Neural progenitor cell (in vitro differentiated cells): Measurements from ENCODE around the gene IL4I1. TPM values are rescaled to one million over a fixed set of nuclear protein-coding genes. Genes with fewer than 3 reads are reported as not detected.

Experiments
- DNase-seq: peaks from one replicate; pipeline ENCODE4 v3.0.0-alpha.2; 2016; ENCODE audit warnings: low spot score
- H2AFZ ChIP-seq: fragments of 200-600 bp; sonication (generic); replicated peaks from 2 replicates; pipeline ENCODE4 v1.6.1; 2016; ENCODE audit warnings: antibody characterized with exemption
- H3F3A ChIP-seq: fragments of 200-600 bp; sonication (generic); 2 replicates; pipeline ENCODE4 v1.6.1; 2016; ENCODE audit warnings: antibody characterized with exemption, low read depth
- H3K27ac ChIP-seq: fragments of 200-600 bp; sonication (generic); 2 replicates; pipeline ENCODE4 v1.5.1; 2016; ENCODE audit warnings: mild to moderate bottlenecking
- H3K27me3 ChIP-seq: fragments of 200-600 bp; sonication (generic); 2 replicates; pipeline ENCODE4 v1.6.1; 2016; ENCODE audit warnings: mild to moderate bottlenecking, moderate library complexity
- H3K36me3 ChIP-seq: fragments of 200-600 bp; sonication (generic); 2 replicates; pipeline ENCODE4 v1.5.1; 2016
- H3K4me1 ChIP-seq: fragments of 200-600 bp; sonication (generic); 2 replicates; pipeline ENCODE4 v1.6.1; 2016; ENCODE audit warnings: mixed run types
- H3K4me2 ChIP-seq: fragments of 200-600 bp; sonication (generic); 2 replicates; pipeline ENCODE4 v1.6.1; 2016
- H3K4me3 ChIP-seq: fragments of 200-600 bp; sonication (generic); 2 replicates; pipeline ENCODE4 v1.5.1; 2016
- H3K79me2 ChIP-seq: fragments of 200-600 bp; sonication (generic); 2 replicates; pipeline ENCODE4 v1.6.1; 2016; ENCODE audit warnings: low read depth
- H3K9ac ChIP-seq: fragments of 200-600 bp; sonication (generic); 2 replicates; pipeline ENCODE4 v1.6.1; 2016
- H3K9me3 ChIP-seq: fragments of 200-600 bp; sonication (generic); 2 replicates; pipeline ENCODE4 v1.5.1; 2016; ENCODE audit warnings: low read depth
- H4K20me1 ChIP-seq: fragments of 200-600 bp; sonication (generic); 2 replicates; pipeline ENCODE4 v1.6.1; 2016; ENCODE audit warnings: low read depth
- H3K27ac Mint-ChIP-seq: 3 replicates; pipeline ENCODE4 v1.8.0; 2021; ENCODE audit warnings: mixed read lengths
- H3K27me3 Mint-ChIP-seq: 2 replicates; pipeline ENCODE4 v1.8.0; 2022; ENCODE audit warnings: low read depth, mild to moderate bottlenecking, inconsistent platforms, moderate library complexity, mixed read lengths; ENCODE audit not compliant: insufficient read depth
- H3K36me3 Mint-ChIP-seq: 3 replicates; pipeline ENCODE4 v1.8.0; 2021; ENCODE audit warnings: mixed read lengths
- H3K4me1 Mint-ChIP-seq: 3 replicates; pipeline ENCODE4 v1.8.0; 2021; ENCODE audit warnings: mixed read lengths
- H3K4me3 Mint-ChIP-seq: 3 replicates; pipeline ENCODE4 v1.8.0; 2021; ENCODE audit warnings: mild to moderate bottlenecking, moderate library complexity, mixed read lengths
- H3K9me3 Mint-ChIP-seq: 3 replicates; pipeline ENCODE4 v1.8.0; 2020; ENCODE audit warnings: mixed read lengths
- EZH2 ChIP-seq: fragments of 200-600 bp; sonication (generic); IDR thresholded peaks from 2 replicates; pipeline ENCODE4 v1.6.1; 2017; ENCODE audit warnings: antibody characterized with exemption, mild to moderate bottlenecking, moderate library complexity
- EZH2phosphoT487 ChIP-seq: fragments of 200-600 bp; sonication (generic); IDR thresholded peaks from 2 replicates; pipeline ENCODE4 v1.6.1; 2017; ENCODE audit warnings: antibody characterized with exemption
- total RNA-seq: library from RNA; depleted of rRNA; stranded (reverse); fragments of >200 nt; gene quantifications from 2 replicates; pipeline ENCODE4 v1.2.3, GENCODE V29; 2015; ENCODE audit warnings: low replicate concordance
- TF ChIP-seq, protein P1 (sequence below): fragments of 200-600 bp; sonication (generic); IDR thresholded peaks from 2 replicates; pipeline ENCODE4 v1.5.1; 2017; ENCODE audit warnings: antibody characterized with exemption, mild to moderate bottlenecking

The IL4I1 gene
- total RNA-seq, 1 donor from 2014 or later: not detected

DNA sequence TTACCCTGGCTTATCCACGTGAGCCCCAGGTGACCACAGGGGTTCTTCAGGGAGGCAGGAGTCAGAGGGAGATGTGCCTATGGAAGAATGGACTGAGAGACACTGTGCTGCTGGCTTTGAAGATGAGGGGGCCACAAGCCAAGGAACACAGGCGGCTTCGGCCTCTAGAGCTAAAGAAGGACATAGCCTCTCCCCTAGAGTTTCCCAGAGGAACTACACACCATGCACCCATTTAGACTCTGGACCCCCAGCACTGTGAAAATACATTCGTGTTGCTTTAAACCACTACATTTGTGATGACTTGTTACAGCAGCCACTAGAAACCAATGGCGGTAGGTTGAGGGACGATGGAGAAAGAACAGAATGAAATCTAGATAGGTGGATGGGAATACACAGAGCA lies 18.6 kb upstream of the IL4I1 start:
- H3K36me3 Mint-ChIP-seq: peaks cover 43% of the 10 kb centered on the region
- no peak overlapping the region for H2AFZ ChIP-seq
- DNase-seq: no peak

DNA sequence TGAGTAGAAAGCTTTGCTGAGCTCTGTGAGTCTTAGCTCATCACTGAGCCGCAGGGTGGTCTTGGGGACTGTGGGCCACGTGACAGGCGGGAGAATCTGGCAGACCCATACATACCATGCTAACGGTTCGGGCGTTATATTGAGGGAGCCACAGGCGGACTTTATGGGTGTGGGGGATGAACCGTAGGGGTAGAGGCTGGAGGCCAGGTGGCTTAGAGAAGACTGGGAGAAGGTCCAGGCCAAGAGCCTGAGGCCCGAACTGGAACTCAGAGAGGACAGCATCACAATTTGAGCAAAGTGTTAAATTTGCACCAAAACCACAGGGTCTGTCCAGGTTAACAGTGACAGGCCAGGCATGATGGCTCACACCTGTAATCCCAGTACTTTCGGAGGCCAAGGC lies 17.0 kb upstream of the IL4I1 start:
- peaks cover 3% of the 10 kb centered on the region for H3K9me3 Mint-ChIP-seq
- no peak overlapping the region for H3K4me3 Mint-ChIP-seq
- H3K27me3 Mint-ChIP-seq: peaks cover 8% of the 10 kb centered on the region
- TF ChIP-seq, protein P1, sequence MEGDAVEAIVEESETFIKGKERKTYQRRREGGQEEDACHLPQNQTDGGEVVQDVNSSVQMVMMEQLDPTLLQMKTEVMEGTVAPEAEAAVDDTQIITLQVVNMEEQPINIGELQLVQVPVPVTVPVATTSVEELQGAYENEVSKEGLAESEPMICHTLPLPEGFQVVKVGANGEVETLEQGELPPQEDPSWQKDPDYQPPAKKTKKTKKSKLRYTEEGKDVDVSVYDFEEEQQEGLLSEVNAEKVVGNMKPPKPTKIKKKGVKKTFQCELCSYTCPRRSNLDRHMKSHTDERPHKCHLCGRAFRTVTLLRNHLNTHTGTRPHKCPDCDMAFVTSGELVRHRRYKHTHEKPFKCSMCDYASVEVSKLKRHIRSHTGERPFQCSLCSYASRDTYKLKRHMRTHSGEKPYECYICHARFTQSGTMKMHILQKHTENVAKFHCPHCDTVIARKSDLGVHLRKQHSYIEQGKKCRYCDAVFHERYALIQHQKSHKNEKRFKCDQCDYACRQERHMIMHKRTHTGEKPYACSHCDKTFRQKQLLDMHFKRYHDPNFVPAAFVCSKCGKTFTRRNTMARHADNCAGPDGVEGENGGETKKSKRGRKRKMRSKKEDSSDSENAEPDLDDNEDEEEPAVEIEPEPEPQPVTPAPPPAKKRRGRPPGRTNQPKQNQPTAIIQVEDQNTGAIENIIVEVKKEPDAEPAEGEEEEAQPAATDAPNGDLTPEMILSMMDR: no peak
- TF ChIP-seq EZH2phosphoT487: no peak
- no peak for TF ChIP-seq EZH2
- H2AFZ ChIP-seq: no peak overlapping the region
- no peak overlapping the region for H3K4me2 ChIP-seq
- peaks cover 79% of the 10 kb centered on the region for H3K79me2 ChIP-seq
- H3F3A ChIP-seq: peaks cover 11% of the 10 kb centered on the region
- H3K4me1 Mint-ChIP-seq: peaks cover 6% of the 10 kb centered on the region
- no peaks in the 10 kb centered on the region for H3K36me3 ChIP-seq
- H3K9ac ChIP-seq: no peak overlapping the region
- no peaks in the 10 kb centered on the region for H3K4me1 ChIP-seq
- peaks cover 44% of the 10 kb centered on the region for H3K36me3 Mint-ChIP-seq
- no peak overlapping the region for H3K27ac ChIP-seq
- no peaks in the 10 kb centered on the region for H3K9me3 ChIP-seq
- H3K27me3 ChIP-seq: no peaks in the 10 kb centered on the region
- H4K20me1 ChIP-seq: peaks cover 85% of the 10 kb centered on the region
- no peak for DNase-seq
- H3K27ac Mint-ChIP-seq: no peak overlapping the region
- H3K4me3 ChIP-seq: no peak overlapping the region

More for the DNA sequence above, 18.6 kb upstream of the IL4I1 start:
- TF ChIP-seq EZH2: no peak
- no peak overlapping the region for H3K9ac ChIP-seq
- no peak overlapping the region for H3K27ac ChIP-seq
- no peaks in the 10 kb centered on the region for H3K9me3 ChIP-seq
- H3K4me3 ChIP-seq: no peak overlapping the region
- peaks cover 94% of the 10 kb centered on the region for H3K79me2 ChIP-seq
- Mint-ChIP-seq H3K4me3 (no peak overlapping the region), H3K27me3 (peaks cover 8% of the 10 kb centered on the region), H3K9me3 (peaks cover 3% of the 10 kb centered on the region), H3K4me1 (peaks cover 6% of the 10 kb centered on the region), H3K27ac (no peak overlapping the region)
- H3K36me3 ChIP-seq: no peaks in the 10 kb centered on the region
- H3F3A ChIP-seq: peaks cover 11% of the 10 kb centered on the region
- H4K20me1 ChIP-seq: peaks cover 87% of the 10 kb centered on the region
- H3K27me3 ChIP-seq: no peaks in the 10 kb centered on the region
- no peak overlapping the region for H3K4me2 ChIP-seq
- H3K4me1 ChIP-seq: no peaks in the 10 kb centered on the region

DNA sequence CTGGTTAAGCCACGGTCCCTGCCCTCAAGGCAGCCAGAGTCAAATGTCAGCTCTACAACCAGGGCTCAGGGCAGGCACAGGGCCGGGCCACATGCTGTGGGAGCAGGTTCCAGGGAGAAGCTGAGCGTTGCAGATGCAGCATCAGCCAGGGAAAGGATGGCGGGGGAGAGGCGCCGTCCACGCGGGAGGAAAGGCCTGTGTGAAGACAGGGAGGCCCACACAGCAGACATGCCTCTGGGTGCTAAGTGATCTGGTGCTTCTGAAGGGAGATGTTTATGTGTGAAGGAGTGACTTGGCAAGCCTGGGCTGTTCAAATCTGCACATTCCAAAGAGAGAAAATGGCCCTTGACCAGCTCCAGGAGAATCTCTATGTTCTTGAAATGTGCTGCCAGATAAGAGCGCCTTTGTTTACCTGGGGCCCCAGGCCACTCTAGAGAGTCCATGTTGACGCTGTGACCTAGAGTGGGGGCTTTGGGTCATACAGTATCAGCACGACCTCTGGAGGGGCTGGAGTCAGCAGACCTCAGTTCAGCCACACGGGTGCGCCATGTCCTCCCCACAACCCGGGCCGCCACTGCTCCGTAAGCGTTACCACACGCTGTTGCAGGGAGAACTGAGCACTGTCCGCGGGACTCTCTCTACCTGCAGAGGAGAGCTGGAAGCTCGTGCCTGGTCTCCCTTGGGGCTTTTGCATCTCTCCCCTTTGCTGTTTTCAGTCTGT lies 16.4 kb upstream of the IL4I1 start:
- Histone ChIP-seq H3K9me3 (no peaks in the 10 kb centered on the region), H3K4me2 (no peak overlapping the region), H3K27ac (no peak overlapping the region), H3K4me1 (no peaks in the 10 kb centered on the region), H3K27me3 (no peaks in the 10 kb centered on the region), H2AFZ (no peak overlapping the region), H3K79me2 (peaks cover 73% of the 10 kb centered on the region), H4K20me1 (peaks cover 84% of the 10 kb centered on the region), H3K36me3 (no peaks in the 10 kb centered on the region), H3K4me3 (no peak overlapping the region), H3K9ac (no peak overlapping the region), H3F3A (peaks cover 8% of the 10 kb centered on the region)
- Mint-ChIP-seq H3K4me3 (no peak overlapping the region), H3K9me3 (peaks cover 3% of the 10 kb centered on the region), H3K36me3 (peaks cover 43% of the 10 kb centered on the region), H3K27ac (no peak overlapping the region), H3K4me1 (peaks cover 6% of the 10 kb centered on the region), H3K27me3 (peaks cover 11% of the 10 kb centered on the region)
- no peak for DNase-seq
- TF ChIP-seq EZH2phosphoT487 (no peak), EZH2 (no peak)
- TF ChIP-seq, protein P1: peak; percentile 17
